A673 (cell line): ENCODE data around the gene EFHD2.
"Not testable (repeated sequence)": the region's sequence is repeated elsewhere in the genome, so short reads cannot be mapped to it uniquely, and the experiment has no call there.

ENCODE experiments used
- CTCF ChIP-seq: fragments of 300-800, 200-600 bp; sonication (generic); conservative IDR thresholded peaks from 2 replicates; pipeline ENCODE4 v1.5.1; 2017; ENCODE audit warnings: low read depth, mild to moderate bottlenecking, antibody characterized with exemption, low read length, moderate library complexity, mixed read lengths
- EZH2 ChIP-seq: fragments of 200-600 bp; sonication (generic); IDR thresholded peaks from 2 replicates; pipeline ENCODE4 v1.6.1; 2017; ENCODE audit warnings: borderline replicate concordance, low read depth, mild to moderate bottlenecking, mixed read lengths, antibody characterized with exemption, low read length; ENCODE audit not compliant: poor library complexity, severe bottlenecking

- not testable (repeated sequence) for TF ChIP-seq CTCF, EZH2
These were observed 62.0 kb downstream of the EFHD2 start for GRCh38 chr1:15471723-15472122.
